Liver (tissue), 3 donors: Measurements from ENCODE around the gene IFNW1.
"Not testable (repeated sequence)": the region's sequence is repeated elsewhere in the genome, so short reads cannot be mapped to it uniquely, and the experiment has no call there.

ENCODE experiments used
- CTCF ChIP-seq: fragments of 150-350 bp; IDR thresholded peaks from 2 replicates; pipeline ENCODE4 v1.5.1; 2017; ENCODE audit warnings: improper control_type of control experiment, low read depth, low read length; ENCODE audit not compliant: missing input control
- EGR1 ChIP-seq, 2 donors: IDR thresholded peaks; 2 replicates each; pipeline ENCODE4 v1.6.1; 2016 to 2018; ENCODE audit warnings: antibody characterized with exemption in 2 of 2, low read depth in 2 of 2
- MAX ChIP-seq: IDR thresholded peaks from 2 replicates; pipeline ENCODE4 v1.6.1; 2016; ENCODE audit warnings: antibody characterized with exemption
- TAF1 ChIP-seq: conservative IDR thresholded peaks from 2 replicates; pipeline ENCODE4 v1.6.1; 2016; ENCODE audit warnings: antibody characterized with exemption, mild to moderate bottlenecking
- YY1 ChIP-seq: IDR thresholded peaks from 2 replicates; pipeline ENCODE4 v1.6.1; 2016; ENCODE audit warnings: antibody characterized with exemption, mild to moderate bottlenecking
- donor health status: healthy.
- donor health status: healthy.

DNA sequence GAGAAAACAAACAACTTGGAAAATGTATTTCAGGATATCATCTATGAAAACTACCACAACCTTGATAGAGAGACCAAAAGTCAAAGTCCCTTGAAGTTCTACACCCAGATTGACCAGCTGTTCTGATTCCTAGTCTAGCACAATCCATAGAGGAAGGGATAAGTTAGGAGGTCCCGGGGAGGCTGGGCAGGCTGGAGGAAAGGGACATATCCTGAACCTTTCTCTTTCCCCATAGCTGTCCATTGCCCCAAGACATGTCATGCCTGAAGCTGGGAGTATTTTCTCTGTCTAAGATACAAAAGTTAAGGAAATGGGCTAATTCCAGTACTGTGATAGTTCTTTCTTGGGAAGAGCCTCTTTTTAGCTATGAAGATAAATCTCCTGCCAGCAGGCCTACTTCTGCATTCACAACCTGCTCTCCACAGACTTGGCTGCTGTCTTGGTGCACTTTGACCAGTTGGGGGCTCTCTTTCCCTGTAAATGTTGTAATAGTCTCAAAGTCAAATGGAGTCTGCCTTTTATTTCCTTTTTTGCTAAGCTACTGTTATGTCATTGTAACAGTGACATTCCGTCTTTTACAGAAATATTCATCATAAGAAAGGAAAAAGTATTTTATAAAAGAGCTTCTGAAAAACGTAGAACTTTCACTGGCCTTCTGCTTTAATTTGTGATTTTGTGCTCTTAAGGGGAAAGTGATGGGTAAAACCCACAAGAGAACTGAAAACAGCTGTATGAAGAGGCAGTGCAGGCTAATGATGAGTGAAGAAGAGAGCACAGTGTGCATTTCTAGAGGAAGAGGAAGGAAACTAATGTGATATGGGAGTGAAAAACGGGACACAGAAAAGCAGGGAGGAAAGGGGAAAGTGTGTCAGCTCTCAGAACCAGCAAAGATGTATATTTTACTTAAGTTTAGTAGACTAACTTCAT, 41.4 kb upstream of the IFNW1 start:
- TF ChIP-seq TAF1; YY1; MAX; EGR1 (IDR thresholded peaks at IDR 0.05; ENCODE audit: low read depth in 2 of 2): not testable (repeated sequence)
- peak; percentile 14 for TF ChIP-seq CTCF
